WTC11 (cell line): ENCODE measurements around the gene CEACAM16.

Experiments used
- CREB1 ChIP-seq: sonication (generic); formaldehyde crosslinking; IDR thresholded peaks from 2 replicates; pipeline ENCODE4 v1.8.0; 2023; ENCODE audit warnings: mild to moderate bottlenecking, missing genetic modification reagents
- CTCF ChIP-seq: fragments of 200-600 bp; IDR thresholded peaks from 2 replicates; pipeline ENCODE4 v1.8.0; 2022; ENCODE audit warnings: antibody characterized with exemption
- E2F1 ChIP-seq: sonication (generic); formaldehyde crosslinking; IDR thresholded peaks from 2 replicates; pipeline ENCODE4 v1.8.0; 2022; ENCODE audit warnings: mild to moderate bottlenecking, missing genetic modification reagents
- FOXP1 ChIP-seq: sonication (generic); formaldehyde crosslinking; IDR thresholded peaks from 2 replicates; pipeline ENCODE4 v1.8.0; 2022; ENCODE audit warnings: missing genetic modification reagents, mild to moderate bottlenecking, moderate library complexity, borderline replicate concordance
- TEAD1 ChIP-seq: sonication (generic); formaldehyde crosslinking; IDR thresholded peaks from 2 replicates; pipeline ENCODE4 v1.8.0; 2022; ENCODE audit warnings: mild to moderate bottlenecking, missing genetic modification reagents
- TEAD4 ChIP-seq: sonication (generic); formaldehyde crosslinking; IDR thresholded peaks from 2 replicates; pipeline ENCODE4 v1.8.0; 2022; ENCODE audit warnings: mild to moderate bottlenecking, missing genetic modification reagents
- ZNF138 ChIP-seq: sonication (generic); formaldehyde crosslinking; conservative IDR thresholded peaks from 2 replicates; pipeline ENCODE4 v1.8.1; 2022; ENCODE audit warnings: mild to moderate bottlenecking, moderate library complexity, missing genetic modification reagents
- TF ChIP-seq, protein P1 (sequence below): sonication (generic); formaldehyde crosslinking; IDR thresholded peaks from 2 replicates; pipeline ENCODE4 v1.8.1; 2023; ENCODE audit warnings: mild to moderate bottlenecking, missing genetic modification reagents, borderline replicate concordance
- TF ChIP-seq, protein P2 (sequence below): sonication (generic); formaldehyde crosslinking; IDR thresholded peaks from 2 replicates; pipeline ENCODE4 v1.8.1; 2023; ENCODE audit warnings: mild to moderate bottlenecking, missing genetic modification reagents, moderate library complexity
- TF ChIP-seq, protein P3 (sequence below): sonication (generic); formaldehyde crosslinking; IDR thresholded peaks from 2 replicates; pipeline ENCODE4 v1.8.1; 2022; ENCODE audit warnings: low read depth, mild to moderate bottlenecking, moderate library complexity, missing genetic modification reagents, borderline replicate concordance
- TF ChIP-seq, protein P4 (sequence below): sonication (generic); formaldehyde crosslinking; IDR thresholded peaks from 2 replicates; pipeline ENCODE4 v1.8.1; 2022; ENCODE audit warnings: mild to moderate bottlenecking, moderate library complexity, missing genetic modification reagents

DNA sequence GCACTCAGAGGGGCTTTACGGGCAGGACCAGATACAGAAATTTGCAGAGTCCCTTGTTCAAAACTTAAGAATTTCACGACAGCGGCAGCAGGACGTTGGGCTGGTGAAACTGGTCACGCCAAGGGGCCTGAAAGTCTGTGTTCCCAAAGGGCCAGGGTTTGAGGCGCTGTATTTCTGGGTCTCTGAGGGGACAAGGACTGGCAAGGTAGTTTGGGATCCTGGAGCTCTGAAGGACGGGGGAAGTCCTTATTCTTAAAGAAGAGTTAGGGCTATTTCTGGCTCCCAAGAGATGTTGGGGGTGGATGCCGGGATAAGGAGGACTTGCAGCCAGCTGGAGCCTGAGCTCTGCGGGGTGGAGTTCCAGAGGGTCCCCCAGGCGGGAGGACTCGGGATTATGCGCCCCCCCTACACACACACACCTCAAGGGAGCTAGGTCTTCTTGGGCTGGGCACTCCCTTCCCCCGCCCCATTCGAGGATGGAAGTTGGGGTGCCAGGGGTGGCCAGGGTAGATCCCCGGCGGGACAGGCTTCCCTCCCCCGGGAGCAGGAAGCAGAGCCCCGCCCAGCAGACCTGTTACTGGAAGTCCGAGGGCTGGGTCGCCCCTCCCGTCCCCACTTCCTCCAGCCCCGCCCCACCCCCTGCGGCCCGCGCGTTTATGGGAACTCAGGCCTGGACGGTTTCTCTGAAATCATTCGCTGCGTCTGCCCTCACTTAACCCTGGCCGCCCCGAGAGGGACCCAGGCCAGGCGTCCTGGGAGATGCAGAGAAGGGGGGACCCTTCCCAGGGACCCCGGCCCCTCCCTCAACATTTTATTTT, 55.2 kb downstream of the CEACAM16 start:
- no peak for TF ChIP-seq TEAD4 (CRISPR knock-in tag)
- no peak for TF ChIP-seq CTCF
- no peak for TF ChIP-seq ZNF138
- TF ChIP-seq, protein P1, sequence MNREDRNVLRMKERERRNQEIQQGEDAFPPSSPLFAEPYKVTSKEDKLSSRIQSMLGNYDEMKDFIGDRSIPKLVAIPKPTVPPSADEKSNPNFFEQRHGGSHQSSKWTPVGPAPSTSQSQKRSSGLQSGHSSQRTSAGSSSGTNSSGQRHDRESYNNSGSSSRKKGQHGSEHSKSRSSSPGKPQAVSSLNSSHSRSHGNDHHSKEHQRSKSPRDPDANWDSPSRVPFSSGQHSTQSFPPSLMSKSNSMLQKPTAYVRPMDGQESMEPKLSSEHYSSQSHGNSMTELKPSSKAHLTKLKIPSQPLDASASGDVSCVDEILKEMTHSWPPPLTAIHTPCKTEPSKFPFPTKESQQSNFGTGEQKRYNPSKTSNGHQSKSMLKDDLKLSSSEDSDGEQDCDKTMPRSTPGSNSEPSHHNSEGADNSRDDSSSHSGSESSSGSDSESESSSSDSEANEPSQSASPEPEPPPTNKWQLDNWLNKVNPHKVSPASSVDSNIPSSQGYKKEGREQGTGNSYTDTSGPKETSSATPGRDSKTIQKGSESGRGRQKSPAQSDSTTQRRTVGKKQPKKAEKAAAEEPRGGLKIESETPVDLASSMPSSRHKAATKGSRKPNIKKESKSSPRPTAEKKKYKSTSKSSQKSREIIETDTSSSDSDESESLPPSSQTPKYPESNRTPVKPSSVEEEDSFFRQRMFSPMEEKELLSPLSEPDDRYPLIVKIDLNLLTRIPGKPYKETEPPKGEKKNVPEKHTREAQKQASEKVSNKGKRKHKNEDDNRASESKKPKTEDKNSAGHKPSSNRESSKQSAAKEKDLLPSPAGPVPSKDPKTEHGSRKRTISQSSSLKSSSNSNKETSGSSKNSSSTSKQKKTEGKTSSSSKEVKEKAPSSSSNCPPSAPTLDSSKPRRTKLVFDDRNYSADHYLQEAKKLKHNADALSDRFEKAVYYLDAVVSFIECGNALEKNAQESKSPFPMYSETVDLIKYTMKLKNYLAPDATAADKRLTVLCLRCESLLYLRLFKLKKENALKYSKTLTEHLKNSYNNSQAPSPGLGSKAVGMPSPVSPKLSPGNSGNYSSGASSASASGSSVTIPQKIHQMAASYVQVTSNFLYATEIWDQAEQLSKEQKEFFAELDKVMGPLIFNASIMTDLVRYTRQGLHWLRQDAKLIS (CRISPR knock-in tag) = no peak
- TF ChIP-seq, protein P2, sequence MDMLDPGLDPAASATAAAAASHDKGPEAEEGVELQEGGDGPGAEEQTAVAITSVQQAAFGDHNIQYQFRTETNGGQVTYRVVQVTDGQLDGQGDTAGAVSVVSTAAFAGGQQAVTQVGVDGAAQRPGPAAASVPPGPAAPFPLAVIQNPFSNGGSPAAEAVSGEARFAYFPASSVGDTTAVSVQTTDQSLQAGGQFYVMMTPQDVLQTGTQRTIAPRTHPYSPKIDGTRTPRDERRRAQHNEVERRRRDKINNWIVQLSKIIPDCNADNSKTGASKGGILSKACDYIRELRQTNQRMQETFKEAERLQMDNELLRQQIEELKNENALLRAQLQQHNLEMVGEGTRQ = no peak
- TF ChIP-seq, protein P3, sequence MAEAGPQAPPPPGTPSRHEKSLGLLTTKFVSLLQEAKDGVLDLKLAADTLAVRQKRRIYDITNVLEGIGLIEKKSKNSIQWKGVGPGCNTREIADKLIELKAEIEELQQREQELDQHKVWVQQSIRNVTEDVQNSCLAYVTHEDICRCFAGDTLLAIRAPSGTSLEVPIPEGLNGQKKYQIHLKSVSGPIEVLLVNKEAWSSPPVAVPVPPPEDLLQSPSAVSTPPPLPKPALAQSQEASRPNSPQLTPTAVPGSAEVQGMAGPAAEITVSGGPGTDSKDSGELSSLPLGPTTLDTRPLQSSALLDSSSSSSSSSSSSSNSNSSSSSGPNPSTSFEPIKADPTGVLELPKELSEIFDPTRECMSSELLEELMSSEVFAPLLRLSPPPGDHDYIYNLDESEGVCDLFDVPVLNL (CRISPR knock-in tag) = no peak
- no peak for TF ChIP-seq FOXP1
- TF ChIP-seq E2F1 = no peak
- TF ChIP-seq, protein P4, sequence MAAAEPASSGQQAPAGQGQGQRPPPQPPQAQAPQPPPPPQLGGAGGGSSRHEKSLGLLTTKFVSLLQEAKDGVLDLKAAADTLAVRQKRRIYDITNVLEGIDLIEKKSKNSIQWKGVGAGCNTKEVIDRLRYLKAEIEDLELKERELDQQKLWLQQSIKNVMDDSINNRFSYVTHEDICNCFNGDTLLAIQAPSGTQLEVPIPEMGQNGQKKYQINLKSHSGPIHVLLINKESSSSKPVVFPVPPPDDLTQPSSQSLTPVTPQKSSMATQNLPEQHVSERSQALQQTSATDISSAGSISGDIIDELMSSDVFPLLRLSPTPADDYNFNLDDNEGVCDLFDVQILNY (CRISPR knock-in tag) = no peak
- no peak for TF ChIP-seq CREB1 (CRISPR knock-in tag)
- no peak for TF ChIP-seq TEAD1
